Measurements from ENCODE around the gene CLSTN2. TPM values are rescaled to one million over a fixed set of nuclear protein-coding genes. Genes with fewer than 3 reads are reported as not detected.

The CLSTN2 gene
- polyA plus RNA-seq, 1 experiment = 0.04 TPM

DNA sequence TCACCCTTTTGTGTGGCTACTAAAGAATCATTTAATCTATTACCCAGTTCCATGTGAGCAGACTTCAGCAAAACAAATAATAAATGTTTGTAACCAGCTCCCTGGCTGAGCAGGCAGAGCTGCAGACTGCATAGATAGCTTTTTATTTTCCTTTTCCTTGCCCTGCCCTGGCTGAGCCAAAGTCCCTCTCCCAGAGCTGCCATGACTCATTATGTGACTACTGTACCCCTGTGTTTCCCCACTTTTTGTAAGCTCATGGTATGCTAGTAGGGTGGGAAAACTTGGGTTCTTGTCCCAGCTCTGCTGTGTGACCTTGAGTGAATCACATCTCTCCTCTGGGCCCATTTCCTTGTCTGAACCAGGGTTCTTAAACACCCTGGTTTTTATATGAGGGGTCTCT lies 127.5 kb downstream of the CLSTN2 start:
- Histone ChIP-seq H3K27me3 (ENCODE audit: control insufficient read depth, insufficient read depth, low read length) (no peaks in the 10 kb centered on the region), H3K4me3 (ENCODE audit: low read depth, low read length) (no peak overlapping the region), H3K27ac (ENCODE audit: low read depth, low read length) (no peak overlapping the region), H3K9me3 (ENCODE audit: control insufficient read depth, insufficient read depth, low read length) (no peaks in the 10 kb centered on the region; the same call in 1 of the 2 replicates)
- no peak for DNase-seq (ENCODE audit: low read depth, low spot score)
- TF ChIP-seq, protein P1, sequence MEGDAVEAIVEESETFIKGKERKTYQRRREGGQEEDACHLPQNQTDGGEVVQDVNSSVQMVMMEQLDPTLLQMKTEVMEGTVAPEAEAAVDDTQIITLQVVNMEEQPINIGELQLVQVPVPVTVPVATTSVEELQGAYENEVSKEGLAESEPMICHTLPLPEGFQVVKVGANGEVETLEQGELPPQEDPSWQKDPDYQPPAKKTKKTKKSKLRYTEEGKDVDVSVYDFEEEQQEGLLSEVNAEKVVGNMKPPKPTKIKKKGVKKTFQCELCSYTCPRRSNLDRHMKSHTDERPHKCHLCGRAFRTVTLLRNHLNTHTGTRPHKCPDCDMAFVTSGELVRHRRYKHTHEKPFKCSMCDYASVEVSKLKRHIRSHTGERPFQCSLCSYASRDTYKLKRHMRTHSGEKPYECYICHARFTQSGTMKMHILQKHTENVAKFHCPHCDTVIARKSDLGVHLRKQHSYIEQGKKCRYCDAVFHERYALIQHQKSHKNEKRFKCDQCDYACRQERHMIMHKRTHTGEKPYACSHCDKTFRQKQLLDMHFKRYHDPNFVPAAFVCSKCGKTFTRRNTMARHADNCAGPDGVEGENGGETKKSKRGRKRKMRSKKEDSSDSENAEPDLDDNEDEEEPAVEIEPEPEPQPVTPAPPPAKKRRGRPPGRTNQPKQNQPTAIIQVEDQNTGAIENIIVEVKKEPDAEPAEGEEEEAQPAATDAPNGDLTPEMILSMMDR (IDR thresholded peaks at IDR 0.05; ENCODE audit: low read depth, low read length) = no peak
- ChIA-PET POLR2A (no interaction called here), CTCF (no interaction called here)

DNA sequence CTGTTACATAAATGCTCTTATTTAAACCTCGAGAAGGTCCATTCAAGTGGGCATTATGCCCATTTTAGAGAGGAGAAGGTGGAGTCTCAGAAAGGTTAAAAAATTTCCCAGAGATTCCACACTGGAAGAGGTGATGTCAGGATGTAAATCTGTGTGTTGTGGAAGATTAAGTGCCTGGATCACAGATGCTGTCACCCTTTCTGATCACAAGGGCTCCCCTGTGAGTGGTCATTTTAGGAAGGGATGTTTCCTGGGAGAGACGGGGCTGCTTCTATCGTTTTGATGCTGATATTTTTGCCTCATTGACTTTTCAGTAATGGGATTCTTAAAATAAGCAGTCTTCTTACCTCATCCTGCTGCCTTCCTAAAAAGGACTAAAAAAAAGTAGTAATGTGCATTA lies 132.5 kb downstream of the CLSTN2 start:
- no peak overlapping the region for H3K4me3 ChIP-seq (ENCODE audit: low read depth, low read length)
- ChIA-PET POLR2A (no interaction called here), CTCF (no interaction called here)
- TF ChIP-seq, protein P1 (IDR thresholded peaks at IDR 0.05; ENCODE audit: low read depth, low read length) = no peak
- H3K27ac ChIP-seq (ENCODE audit: low read depth, low read length) = no peak overlapping the region
- no peaks in the 10 kb centered on the region; the same call in 1 of the 2 replicates for H3K9me3 ChIP-seq (ENCODE audit: control insufficient read depth, insufficient read depth, low read length)
- DNase-seq (ENCODE audit: low read depth, low spot score) = no peak
- H3K27me3 ChIP-seq (ENCODE audit: control insufficient read depth, insufficient read depth, low read length) = no peaks in the 10 kb centered on the region

DNA sequence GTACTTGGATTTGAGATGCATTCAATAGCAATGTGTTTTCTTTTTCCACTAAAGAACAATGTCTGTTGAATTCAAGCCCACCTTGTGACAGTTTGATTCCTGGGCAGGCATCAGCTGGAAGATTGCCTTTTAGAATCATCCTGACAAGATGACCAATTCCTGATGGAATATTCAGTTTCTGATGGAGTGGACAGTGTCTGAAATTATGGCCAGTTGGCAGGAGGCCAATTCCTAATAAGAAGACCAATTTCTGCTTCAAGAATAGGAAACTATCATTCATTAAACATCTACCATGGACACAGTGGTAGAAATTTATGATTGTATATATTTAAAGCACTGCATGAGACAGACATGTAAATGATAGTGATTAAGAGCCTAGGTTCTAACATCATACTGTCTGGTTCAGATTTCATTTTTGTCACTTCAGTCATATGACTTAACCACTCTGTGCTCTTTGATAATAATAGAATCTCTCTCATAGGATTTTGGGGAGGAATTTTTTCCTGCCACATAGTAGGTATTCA lies 133.6 kb downstream of the CLSTN2 start:
- ChIA-PET POLR2A (no interaction called here), CTCF (no interaction called here)
- TF ChIP-seq, protein P1 (IDR thresholded peaks at IDR 0.05; ENCODE audit: low read depth, low read length) = no peak
- no peak overlapping the region for H3K4me3 ChIP-seq (ENCODE audit: low read depth, low read length)
- DNase-seq (ENCODE audit: low read depth, low spot score) = no peak
- no peak overlapping the region for H3K27ac ChIP-seq (ENCODE audit: low read depth, low read length)
- no peaks in the 10 kb centered on the region for H3K9me3 ChIP-seq (ENCODE audit: control insufficient read depth, insufficient read depth, low read length)
- no peaks in the 10 kb centered on the region for H3K27me3 ChIP-seq (ENCODE audit: control insufficient read depth, insufficient read depth, low read length)

DNA sequence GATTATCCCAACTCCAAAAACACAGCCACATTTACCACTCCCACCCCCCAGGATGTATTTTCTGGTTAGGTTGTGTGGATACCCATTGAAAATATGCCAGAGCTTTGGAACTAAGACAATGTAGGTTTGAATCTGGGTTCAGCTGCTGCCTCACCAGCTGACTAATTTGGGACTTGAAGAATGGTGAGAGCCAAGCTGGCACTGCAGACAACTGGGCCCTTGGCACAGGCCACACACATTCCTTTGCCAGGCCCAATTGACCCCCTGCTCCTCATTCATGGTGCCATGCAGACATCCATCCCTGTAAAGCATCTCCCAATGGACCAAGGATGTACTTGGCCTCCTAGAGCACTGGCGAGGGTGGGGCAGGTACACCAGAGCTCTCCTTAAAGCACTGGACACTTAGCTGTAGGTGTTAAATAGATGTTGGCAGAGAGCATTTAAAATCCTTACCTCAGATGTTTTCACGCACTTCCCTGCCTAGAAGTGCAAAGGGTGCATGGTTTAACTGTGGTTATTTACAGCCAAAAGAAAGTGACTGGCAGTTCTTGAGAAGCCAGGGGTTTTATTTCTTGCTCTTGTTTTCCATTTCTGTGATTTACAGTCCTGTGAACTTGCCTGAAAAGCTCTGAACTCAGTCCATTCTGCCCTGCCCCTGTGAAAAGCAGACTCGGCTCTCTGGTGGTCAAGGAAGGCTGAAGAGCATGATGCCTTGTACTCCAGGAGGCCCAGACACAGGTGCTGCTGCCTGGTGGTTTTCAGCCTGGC lies 138.5 kb downstream of the CLSTN2 start:
- no peaks in the 10 kb centered on the region for H3K9me3 ChIP-seq (ENCODE audit: control insufficient read depth, insufficient read depth, low read length)
- H3K27ac ChIP-seq (ENCODE audit: low read depth, low read length) = no peak overlapping the region
- TF ChIP-seq, protein P1 (IDR thresholded peaks at IDR 0.05; ENCODE audit: low read depth, low read length) = no peak
- no peak overlapping the region for H3K4me3 ChIP-seq (ENCODE audit: low read depth, low read length)
- ChIA-PET POLR2A (no interaction called here), CTCF (no interaction called here)
- H3K27me3 ChIP-seq (ENCODE audit: control insufficient read depth, insufficient read depth, low read length) = no peaks in the 10 kb centered on the region
- no peak for DNase-seq (ENCODE audit: low read depth, low spot score)

DNA sequence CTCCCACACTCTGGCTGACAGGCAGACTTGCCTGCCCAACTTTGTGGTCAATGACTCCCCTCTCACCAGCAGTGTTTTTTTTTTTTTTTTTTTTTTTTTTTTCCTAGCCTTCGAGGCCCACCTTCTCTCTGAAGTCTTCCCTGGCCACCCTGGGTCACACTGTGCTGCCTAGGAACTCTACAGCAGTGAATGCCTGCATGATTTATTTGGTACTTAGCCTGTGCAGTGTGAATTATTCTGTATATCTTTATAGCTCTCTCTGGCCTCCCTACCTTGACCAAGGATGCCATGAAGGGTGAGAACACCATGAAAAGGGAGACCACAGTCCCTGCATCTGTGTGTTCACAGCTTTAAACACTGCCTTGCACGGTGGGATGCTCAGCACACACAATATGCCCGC lies 141.6 kb downstream of the CLSTN2 start:
- Histone ChIP-seq H3K27me3 (ENCODE audit: control insufficient read depth, insufficient read depth, low read length) (no peaks in the 10 kb centered on the region), H3K4me3 (ENCODE audit: low read depth, low read length) (no peak overlapping the region), H3K9me3 (ENCODE audit: control insufficient read depth, insufficient read depth, low read length) (no peaks in the 10 kb centered on the region), H3K27ac (ENCODE audit: low read depth, low read length) (no peak overlapping the region)
- no peak for DNase-seq (ENCODE audit: low read depth, low spot score)
- ChIA-PET POLR2A (no interaction called here), CTCF (no interaction called here)
- TF ChIP-seq, protein P1 (IDR thresholded peaks at IDR 0.05; ENCODE audit: low read depth, low read length) = no peak
